Lower leg skin (tissue), 3 donors: ENCODE results near the gene BIRC7.

ENCODE experiments used
- POLR2A ChIP-seq, 2 donors: fragments of 450-650 bp; IDR thresholded peaks; one replicate each; pipeline ENCODE4 v1.6.1; 2016 to 2017; ENCODE audit warnings: antibody characterized with exemption in 2 of 2, mild to moderate bottlenecking in 1 of 2, moderate library complexity in 1 of 2
- TF ChIP-seq, protein P1 (sequence below), 3 donors: fragments of 450-650 bp; IDR thresholded peaks; one replicate each; pipeline ENCODE4 v1.5.1; 2016; ENCODE audit warnings: antibody characterized with exemption in 3 of 3, mild to moderate bottlenecking in 3 of 3, moderate library complexity in 2 of 3

DNA sequence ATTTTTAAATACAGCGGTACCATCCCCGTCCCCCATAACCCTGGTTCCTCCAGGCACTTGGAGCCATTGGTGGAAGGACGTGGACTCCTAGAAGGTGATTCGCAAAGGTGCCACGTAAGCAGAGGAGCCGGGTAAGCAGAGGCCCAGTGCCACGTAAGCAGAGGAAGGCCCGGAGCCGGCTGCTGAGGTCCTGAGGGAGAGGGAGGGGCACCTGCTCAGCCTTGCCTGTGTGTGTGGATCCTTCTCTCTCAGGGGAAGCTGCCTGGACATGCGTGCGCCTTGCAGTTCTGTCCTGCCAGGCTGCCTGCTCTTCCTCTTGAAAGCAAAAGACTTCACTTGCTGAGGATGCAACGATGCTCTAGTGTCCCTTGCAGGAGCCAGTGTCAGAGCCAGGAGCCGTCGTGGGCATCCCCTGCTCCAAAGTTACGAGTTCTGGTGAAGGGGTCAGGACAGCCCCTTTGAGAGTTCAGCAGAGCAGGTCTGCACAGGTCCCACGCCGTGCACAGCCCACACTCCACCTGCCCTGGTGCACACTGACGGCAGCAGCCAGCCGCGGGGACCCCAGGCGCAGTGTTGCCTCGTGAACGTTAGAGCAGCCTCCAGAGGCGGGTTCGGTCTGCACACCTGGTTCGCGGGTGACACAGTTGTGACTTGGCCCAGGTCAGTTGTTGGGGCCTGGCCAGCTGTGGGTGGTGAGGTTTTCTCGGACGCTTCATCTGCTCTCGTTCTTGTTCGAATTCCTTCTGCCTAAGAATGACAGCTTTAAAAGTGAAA is 20.4 kb downstream of the BIRC7 start:
- TF ChIP-seq, protein P1, sequence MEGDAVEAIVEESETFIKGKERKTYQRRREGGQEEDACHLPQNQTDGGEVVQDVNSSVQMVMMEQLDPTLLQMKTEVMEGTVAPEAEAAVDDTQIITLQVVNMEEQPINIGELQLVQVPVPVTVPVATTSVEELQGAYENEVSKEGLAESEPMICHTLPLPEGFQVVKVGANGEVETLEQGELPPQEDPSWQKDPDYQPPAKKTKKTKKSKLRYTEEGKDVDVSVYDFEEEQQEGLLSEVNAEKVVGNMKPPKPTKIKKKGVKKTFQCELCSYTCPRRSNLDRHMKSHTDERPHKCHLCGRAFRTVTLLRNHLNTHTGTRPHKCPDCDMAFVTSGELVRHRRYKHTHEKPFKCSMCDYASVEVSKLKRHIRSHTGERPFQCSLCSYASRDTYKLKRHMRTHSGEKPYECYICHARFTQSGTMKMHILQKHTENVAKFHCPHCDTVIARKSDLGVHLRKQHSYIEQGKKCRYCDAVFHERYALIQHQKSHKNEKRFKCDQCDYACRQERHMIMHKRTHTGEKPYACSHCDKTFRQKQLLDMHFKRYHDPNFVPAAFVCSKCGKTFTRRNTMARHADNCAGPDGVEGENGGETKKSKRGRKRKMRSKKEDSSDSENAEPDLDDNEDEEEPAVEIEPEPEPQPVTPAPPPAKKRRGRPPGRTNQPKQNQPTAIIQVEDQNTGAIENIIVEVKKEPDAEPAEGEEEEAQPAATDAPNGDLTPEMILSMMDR (IDR thresholded peaks at IDR 0.05), result no peak
- no peak for TF ChIP-seq POLR2A (IDR thresholded peaks at IDR 0.05)
